Measurements from ENCODE around the gene CD2. TPM values are rescaled to one million over a fixed set of nuclear protein-coding genes. Genes with fewer than 3 reads are reported as not detected.

The CD2 gene
- total and polyA plus RNA-seq, 2 donors from 2014 or later, result 0.97 to 12.1 TPM

DNA sequence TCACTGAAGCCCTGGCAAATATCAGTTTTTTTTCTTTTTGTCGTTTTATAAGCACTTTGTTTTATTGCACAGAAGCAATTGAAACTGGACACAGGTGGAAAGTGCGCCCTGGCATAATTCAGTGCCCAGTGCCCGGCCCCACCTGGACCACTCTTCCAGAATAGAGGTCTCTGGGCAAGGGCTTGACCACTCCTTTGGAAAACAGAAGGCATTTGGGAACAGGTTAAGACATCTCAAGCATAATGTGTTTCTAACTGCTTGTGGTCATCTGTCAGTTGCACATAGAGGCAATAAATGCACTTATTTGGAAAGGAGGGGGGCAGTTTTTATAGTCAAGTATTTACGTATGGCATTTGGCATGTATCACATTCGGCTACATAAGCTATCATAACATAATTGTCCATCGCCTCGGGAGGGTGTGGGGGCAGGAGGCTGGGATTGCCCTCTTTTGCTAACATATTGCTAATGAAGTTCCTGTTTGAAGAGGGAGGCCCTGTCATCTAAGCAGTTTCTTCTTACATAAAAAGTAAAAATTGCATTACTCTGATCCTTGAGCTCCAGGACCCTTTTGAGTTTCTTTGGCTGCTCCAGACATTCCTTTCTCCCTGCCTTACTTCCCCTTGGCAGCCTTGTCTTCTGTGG is 14.7 kb upstream of the CD2 start:
- FAIRE-seq (no peak), DNase-seq (no peak)
- H3K36me3 ChIP-seq (ENCODE audit: control insufficient read depth in 2 of 3, insufficient read depth in 3 of 3, low read length in 3 of 3), result no peaks in the 10 kb centered on the region
- H3K4me3 ChIP-seq (ENCODE audit: low read length in 3 of 3), result no peak overlapping the region
- H3K27ac ChIP-seq (ENCODE audit: low read depth in 2 of 2, low read length in 2 of 2), result no peak overlapping the region
- H3K4me1 ChIP-seq (ENCODE audit: control insufficient read depth in 2 of 3, insufficient read depth in 2 of 3, low read depth in 1 of 3, low read length in 3 of 3), result no peaks in the 10 kb centered on the region
- no peaks in the 10 kb centered on the region for H3K27me3 ChIP-seq (ENCODE audit: control insufficient read depth, insufficient read depth, low read length)
- H3K9me3 ChIP-seq (ENCODE audit: control insufficient read depth in 2 of 3, insufficient read depth in 1 of 3, low read length in 3 of 3), result peaks cover 0 to 18% (median 12%) of the 10 kb centered on the region in 3 donors
- TF ChIP-seq, protein P1, sequence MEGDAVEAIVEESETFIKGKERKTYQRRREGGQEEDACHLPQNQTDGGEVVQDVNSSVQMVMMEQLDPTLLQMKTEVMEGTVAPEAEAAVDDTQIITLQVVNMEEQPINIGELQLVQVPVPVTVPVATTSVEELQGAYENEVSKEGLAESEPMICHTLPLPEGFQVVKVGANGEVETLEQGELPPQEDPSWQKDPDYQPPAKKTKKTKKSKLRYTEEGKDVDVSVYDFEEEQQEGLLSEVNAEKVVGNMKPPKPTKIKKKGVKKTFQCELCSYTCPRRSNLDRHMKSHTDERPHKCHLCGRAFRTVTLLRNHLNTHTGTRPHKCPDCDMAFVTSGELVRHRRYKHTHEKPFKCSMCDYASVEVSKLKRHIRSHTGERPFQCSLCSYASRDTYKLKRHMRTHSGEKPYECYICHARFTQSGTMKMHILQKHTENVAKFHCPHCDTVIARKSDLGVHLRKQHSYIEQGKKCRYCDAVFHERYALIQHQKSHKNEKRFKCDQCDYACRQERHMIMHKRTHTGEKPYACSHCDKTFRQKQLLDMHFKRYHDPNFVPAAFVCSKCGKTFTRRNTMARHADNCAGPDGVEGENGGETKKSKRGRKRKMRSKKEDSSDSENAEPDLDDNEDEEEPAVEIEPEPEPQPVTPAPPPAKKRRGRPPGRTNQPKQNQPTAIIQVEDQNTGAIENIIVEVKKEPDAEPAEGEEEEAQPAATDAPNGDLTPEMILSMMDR (IDR thresholded peaks at IDR 0.05; ENCODE audit: borderline replicate concordance, extremely low read depth, insufficient read depth), result no peak
- intact Hi-C loops (cut with DNase I), result loop anchor here (5.0 kb wide), 1 partner anchor 313 kb away; no protein-coding TSS in a partner anchor
- no peak overlapping the region for H3K9ac ChIP-seq (ENCODE audit: low read length in 3 of 3)

DNA sequence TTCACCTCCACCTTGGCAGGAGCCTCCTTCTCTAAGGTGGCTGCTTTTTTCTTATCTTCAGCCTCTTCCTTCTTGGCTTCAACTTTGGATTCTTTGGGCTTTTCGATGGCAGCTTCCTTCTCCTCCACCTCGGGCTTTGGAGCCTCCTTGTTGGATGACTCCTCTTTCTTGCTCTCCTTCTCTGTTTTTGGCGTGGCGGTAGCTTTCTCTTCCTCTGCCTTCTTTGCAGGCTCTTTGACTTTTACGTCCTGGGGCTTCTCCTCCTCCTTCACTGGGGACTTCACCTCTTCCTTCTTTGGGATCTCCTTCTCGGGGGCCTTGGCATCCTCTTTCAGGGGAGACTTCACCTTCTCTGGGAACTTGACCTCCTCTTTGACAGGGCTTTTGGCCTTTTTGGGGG is 13.9 kb upstream of the CD2 start:
- no peak for FAIRE-seq

DNA sequence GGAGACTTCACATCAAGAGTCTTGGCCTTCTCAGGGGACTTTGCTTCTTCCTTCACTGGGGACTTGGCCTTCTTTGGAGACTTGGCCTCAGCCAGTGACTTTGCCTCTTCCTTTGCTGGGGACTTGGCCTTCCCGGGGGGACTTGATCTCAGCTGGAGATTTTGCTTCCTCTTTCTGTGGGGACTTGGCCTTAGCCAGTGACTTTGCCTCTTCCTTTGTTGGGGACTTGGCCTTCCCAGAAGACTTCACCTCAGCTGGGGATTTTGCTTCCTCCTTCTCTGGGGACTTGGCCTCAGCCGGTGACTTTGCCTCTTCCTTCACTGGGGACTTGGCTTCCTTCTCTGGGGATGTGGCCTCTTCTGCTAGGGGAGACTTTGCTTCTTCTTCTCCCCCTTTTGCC is 13.5 kb upstream of the CD2 start:
- H3K4me1 ChIP-seq (ENCODE audit: control insufficient read depth in 2 of 3, insufficient read depth in 2 of 3, low read depth in 1 of 3, low read length in 3 of 3), result no peaks in the 10 kb centered on the region
- no peak overlapping the region for H3K27ac ChIP-seq (ENCODE audit: low read depth in 2 of 2, low read length in 2 of 2)
- no peak overlapping the region for H3K4me3 ChIP-seq (ENCODE audit: low read length in 3 of 3)
- TF ChIP-seq, protein P1 (IDR thresholded peaks at IDR 0.05; ENCODE audit: borderline replicate concordance, extremely low read depth, insufficient read depth), result no peak
- intact Hi-C loops (cut with DNase I), result loop anchor here (5.0 kb wide), 1 partner anchor 312 kb away; no protein-coding TSS in a partner anchor
- H3K9ac ChIP-seq (ENCODE audit: low read length in 3 of 3), result no peak overlapping the region
- DNase-seq (no peak), FAIRE-seq (no peak)
- no peaks in the 10 kb centered on the region for H3K36me3 ChIP-seq (ENCODE audit: control insufficient read depth in 2 of 3, insufficient read depth in 3 of 3, low read length in 3 of 3)
- H3K27me3 ChIP-seq (ENCODE audit: control insufficient read depth, insufficient read depth, low read length), result no peaks in the 10 kb centered on the region
- H3K9me3 ChIP-seq (ENCODE audit: control insufficient read depth in 2 of 3, insufficient read depth in 1 of 3, low read length in 3 of 3), result peaks cover 0 to 28% (median 12%) of the 10 kb centered on the region in 3 donors

More for the DNA sequence above, 13.9 kb upstream of the CD2 start:
- no peaks in the 10 kb centered on the region for H3K4me1 ChIP-seq (ENCODE audit: control insufficient read depth in 2 of 3, insufficient read depth in 2 of 3, low read depth in 1 of 3, low read length in 3 of 3)
- no peak overlapping the region for H3K27ac ChIP-seq (ENCODE audit: low read depth in 2 of 2, low read length in 2 of 2)
- no peak overlapping the region for H3K9ac ChIP-seq (ENCODE audit: low read length in 3 of 3)
- H3K27me3 ChIP-seq (ENCODE audit: control insufficient read depth, insufficient read depth, low read length), result no peaks in the 10 kb centered on the region
- H3K36me3 ChIP-seq (ENCODE audit: control insufficient read depth in 2 of 3, insufficient read depth in 3 of 3, low read length in 3 of 3), result no peaks in the 10 kb centered on the region
- H3K9me3 ChIP-seq (ENCODE audit: control insufficient read depth in 2 of 3, insufficient read depth in 1 of 3, low read length in 3 of 3), result peaks cover 0 to 24% (median 12%) of the 10 kb centered on the region in 3 donors
- TF ChIP-seq, protein P1 (IDR thresholded peaks at IDR 0.05; ENCODE audit: borderline replicate concordance, extremely low read depth, insufficient read depth), result no peak
- intact Hi-C loops (cut with DNase I), result loop anchor here (5.0 kb wide), 1 partner anchor 312 kb away; no protein-coding TSS in a partner anchor
- no peak for DNase-seq
- no peak overlapping the region for H3K4me3 ChIP-seq (ENCODE audit: low read length in 3 of 3)
